Liver (tissue), 3 donors: Measurements from ENCODE around the gene JAKMIP3.

Source experiments
- JUND ChIP-seq, 2 donors: IDR thresholded peaks; 2 replicates each; pipeline ENCODE4 v1.6.1; 2016; ENCODE audit warnings: antibody characterized with exemption in 2 of 2
- RAD21 ChIP-seq, 2 donors: IDR thresholded peaks; 2 replicates each; pipeline ENCODE4 v1.6.1; 2016; ENCODE audit warnings: antibody characterized with exemption in 2 of 2, mild to moderate bottlenecking in 2 of 2
- TF ChIP-seq, protein P1 (sequence below): fragments of 150-350 bp; IDR thresholded peaks from 2 replicates; pipeline ENCODE4 v1.5.1; 2017; ENCODE audit warnings: improper control_type of control experiment, low read depth, low read length; ENCODE audit not compliant: missing input control
- donor health status: healthy.
- donor health status: healthy.

DNA sequence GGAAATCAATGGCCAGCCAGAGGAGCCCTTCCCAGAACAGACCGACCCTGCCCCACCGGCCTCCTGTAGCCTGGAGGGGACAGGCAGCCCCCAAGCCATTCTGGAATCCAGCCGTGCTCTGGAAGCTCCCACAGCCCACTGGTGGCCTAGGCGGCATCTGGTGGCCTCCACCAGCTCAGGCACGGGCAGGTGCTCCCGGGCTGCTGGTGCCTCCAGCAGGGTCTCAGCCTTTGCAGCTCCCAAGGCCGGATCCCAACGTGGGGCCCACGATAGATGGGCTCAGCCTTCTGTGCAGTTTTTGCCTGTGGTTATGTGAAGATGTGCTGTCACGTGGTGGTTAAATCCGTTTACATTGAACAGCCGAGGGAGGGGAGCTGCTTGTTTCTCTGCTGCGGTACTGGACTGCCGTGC, 44.4 kb downstream of the JAKMIP3 start:
- TF ChIP-seq, protein P1, sequence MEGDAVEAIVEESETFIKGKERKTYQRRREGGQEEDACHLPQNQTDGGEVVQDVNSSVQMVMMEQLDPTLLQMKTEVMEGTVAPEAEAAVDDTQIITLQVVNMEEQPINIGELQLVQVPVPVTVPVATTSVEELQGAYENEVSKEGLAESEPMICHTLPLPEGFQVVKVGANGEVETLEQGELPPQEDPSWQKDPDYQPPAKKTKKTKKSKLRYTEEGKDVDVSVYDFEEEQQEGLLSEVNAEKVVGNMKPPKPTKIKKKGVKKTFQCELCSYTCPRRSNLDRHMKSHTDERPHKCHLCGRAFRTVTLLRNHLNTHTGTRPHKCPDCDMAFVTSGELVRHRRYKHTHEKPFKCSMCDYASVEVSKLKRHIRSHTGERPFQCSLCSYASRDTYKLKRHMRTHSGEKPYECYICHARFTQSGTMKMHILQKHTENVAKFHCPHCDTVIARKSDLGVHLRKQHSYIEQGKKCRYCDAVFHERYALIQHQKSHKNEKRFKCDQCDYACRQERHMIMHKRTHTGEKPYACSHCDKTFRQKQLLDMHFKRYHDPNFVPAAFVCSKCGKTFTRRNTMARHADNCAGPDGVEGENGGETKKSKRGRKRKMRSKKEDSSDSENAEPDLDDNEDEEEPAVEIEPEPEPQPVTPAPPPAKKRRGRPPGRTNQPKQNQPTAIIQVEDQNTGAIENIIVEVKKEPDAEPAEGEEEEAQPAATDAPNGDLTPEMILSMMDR: no peak
- TF ChIP-seq RAD21 (IDR thresholded peaks at IDR 0.05) (no peak), JUND (IDR thresholded peaks at IDR 0.05) (no peak)
